HG02588 (cell line): ENCODE measurements around the gene ST8SIA3.
"Not testable (repeated sequence)": the region's sequence is repeated elsewhere in the genome, so short reads cannot be mapped to it uniquely, and the experiment has no call there.

ENCODE experiments used
- ATAC-seq: cut with Tn5 transposase; IDR thresholded peaks from one replicate; pipeline ENCODE4 v1.9.1; 2021; ENCODE audit warnings: mild to moderate bottlenecking, moderate library complexity; ENCODE audit not compliant: unreplicated experiment

ST8SIA3 gene

GRCh38 chr18:57364460-57364859 lies 12.1 kb downstream of the ST8SIA3 start:
- no peak for ATAC-seq

GRCh38 chr18:57366528-57367081 lies 14.2 kb downstream of the ST8SIA3 start:
- no peak for ATAC-seq

- no peak for ATAC-seq
Observed at GRCh38 chr18:57372444-57372843, 20.1 kb downstream of the ST8SIA3 start.

- no peak for ATAC-seq
Observed at GRCh38 chr18:57373017-57373416, 20.7 kb downstream of the ST8SIA3 start.

GRCh38 chr18:57376503-57376902 lies 24.1 kb downstream of the ST8SIA3 start:
- no peak for ATAC-seq

- ATAC-seq, result no peak
Observed at GRCh38 chr18:57389271-57389670, 36.9 kb downstream of the ST8SIA3 start.

- no peak for ATAC-seq
Observed at GRCh38 chr18:57390044-57390443, 37.7 kb downstream of the ST8SIA3 start.

GRCh38 chr18:57394749-57395148 lies 42.4 kb downstream of the ST8SIA3 start:
- not testable (repeated sequence) for ATAC-seq

GRCh38 chr18:57396831-57397230 lies 44.5 kb downstream of the ST8SIA3 start:
- ATAC-seq, result not testable (repeated sequence)

- no peak for ATAC-seq
Observed at GRCh38 chr18:57397440-57398132, 45.2 kb downstream of the ST8SIA3 start.

- ATAC-seq, result no peak
Observed at GRCh38 chr18:57404345-57404744, 52.0 kb downstream of the ST8SIA3 start.

- no peak for ATAC-seq
Observed at GRCh38 chr18:57409650-57410049, 57.3 kb downstream of the ST8SIA3 start.

GRCh38 chr18:57410749-57411148 lies 58.4 kb downstream of the ST8SIA3 start:
- ATAC-seq, result no peak

GRCh38 chr18:57416542-57416941 lies 64.2 kb downstream of the ST8SIA3 start:
- ATAC-seq, result no peak
